CD14-positive monocyte (primary cell): ENCODE results near the gene DES. TPM values are rescaled to one million over a fixed set of nuclear protein-coding genes. Genes with fewer than 3 reads are reported as not detected.
A peak's percentile ranks its signal among the peaks of the same experiment; 100 is the strongest.

Source experiments
- DNase-seq, 3 donors: peaks; one replicate each; pipeline ENCODE4 v3.0.0-alpha.2; 2011 to 2022
- H2AFZ ChIP-seq: 2 replicates; pipeline ENCODE4 v1.6.0; 2012; ENCODE audit warnings: mild to moderate bottlenecking, low read depth, low read length, inconsistent platforms; ENCODE audit not compliant: insufficient read depth, poor library complexity, severe bottlenecking
- H3K27ac ChIP-seq, 2 donors: 1 replicate in 1 of 2; 2 replicates in 1 of 2; pipeline ENCODE4 v1.5.1; 2012 to 2013; ENCODE audit warnings: low read length in 2 of 2, control low read depth in 1 of 2, inconsistent platforms in 1 of 2, low read depth in 1 of 2, mild to moderate bottlenecking in 1 of 2
- H3K27me3 ChIP-seq, 2 donors: one replicate each; pipeline versions ENCODE4 v1.6.0 to v1.6.1; 2011 to 2013; ENCODE audit warnings: low read length in 2 of 2; ENCODE audit not compliant: control insufficient read depth in 2 of 2, insufficient read depth in 2 of 2
- H3K36me3 ChIP-seq, 2 donors: replicated peaks in 1 of 2; 1 replicate in 1 of 2; 2 replicates in 1 of 2; pipeline versions ENCODE4 v1.5.1 to v1.6.1; 2012 to 2013; ENCODE audit warnings: low read length in 2 of 2, control low read depth in 1 of 2, inconsistent platforms in 1 of 2, mild to moderate bottlenecking in 1 of 2; ENCODE audit not compliant: insufficient read depth in 2 of 2, control insufficient read depth in 1 of 2
- H3K4me1 ChIP-seq, 2 donors: 1 replicate in 1 of 2; 2 replicates in 1 of 2; pipeline versions ENCODE4 v1.5.1 to v1.6.1; 2012 to 2013; ENCODE audit warnings: low read length in 2 of 2, control low read depth in 1 of 2, inconsistent platforms in 1 of 2, mild to moderate bottlenecking in 1 of 2, moderate library complexity in 1 of 2; ENCODE audit not compliant: insufficient read depth in 2 of 2, control insufficient read depth in 1 of 2
- H3K4me2 ChIP-seq: replicated peaks from 2 replicates; pipeline ENCODE3; 2012; ENCODE audit warnings: low read length, moderate library complexity, mild to moderate bottlenecking; ENCODE audit not compliant: poor library complexity, severe bottlenecking; ENCODE audit errors: extremely low read depth
- H3K4me3 ChIP-seq, 3 experiments: fragments of 200-600 bp in 1 of 3; sonication (generic) in 1 of 3; replicated peaks in 1 of 3; 1 replicate in 2 of 3; 2 replicates in 1 of 3; pipeline ENCODE4 v1.5.1; 2011 to 2013; ENCODE audit warnings: low read length in 3 of 3, mild to moderate bottlenecking in 3 of 3, control low read depth in 2 of 3, low read depth in 2 of 3, inconsistent platforms in 1 of 3, moderate library complexity in 1 of 3
- H3K79me2 ChIP-seq: 2 replicates; pipeline ENCODE4 v1.6.0; 2012; ENCODE audit warnings: mild to moderate bottlenecking, control low read depth, inconsistent platforms, low read length, moderate library complexity; ENCODE audit not compliant: insufficient read depth
- H3K9ac ChIP-seq: 2 replicates; pipeline ENCODE4 v1.6.0; 2017; ENCODE audit warnings: low read length, mild to moderate bottlenecking; ENCODE audit not compliant: insufficient read depth, poor library complexity, severe bottlenecking
- H3K9me3 ChIP-seq, 2 donors: replicated peaks in 1 of 2; 1 replicate in 1 of 2; 2 replicates in 1 of 2; pipeline versions ENCODE4 v1.5.1 to v1.6.1; 2012 to 2013; ENCODE audit warnings: low read length in 2 of 2, control low read depth in 1 of 2; ENCODE audit not compliant: control insufficient read depth in 1 of 2, insufficient read depth in 1 of 2
- H4K20me1 ChIP-seq: 2 replicates; pipeline ENCODE4 v1.6.0; 2012; ENCODE audit warnings: mild to moderate bottlenecking, low read length, control low read depth, moderate library complexity; ENCODE audit not compliant: insufficient read depth
- H3K27ac Mint-ChIP-seq, 7 donors: one replicate each; pipeline ENCODE4 v1.8.0; 2020; ENCODE audit warnings: mild to moderate bottlenecking in 7 of 7, mixed read lengths in 7 of 7, moderate library complexity in 6 of 7, inconsistent platforms in 2 of 7
- H3K27me3 Mint-ChIP-seq, 3 donors: one replicate each; pipeline ENCODE4 v1.8.0; 2021 to 2022; ENCODE audit warnings: low read depth in 3 of 3, mild to moderate bottlenecking in 3 of 3, mixed read lengths in 3 of 3, moderate library complexity in 3 of 3, inconsistent platforms in 1 of 3
- H3K36me3 Mint-ChIP-seq, 2 donors: one replicate each; pipeline ENCODE4 v1.8.0; 2020; ENCODE audit warnings: mixed read lengths in 2 of 2, inconsistent platforms in 1 of 2, mild to moderate bottlenecking in 1 of 2
- H3K4me1 Mint-ChIP-seq: one replicate; pipeline ENCODE4 v1.8.0; 2020; ENCODE audit warnings: mild to moderate bottlenecking, mixed read lengths
- H3K4me3 Mint-ChIP-seq, 2 donors: one replicate each; pipeline ENCODE4 v1.8.0; 2020; ENCODE audit warnings: mild to moderate bottlenecking in 2 of 2, mixed read lengths in 2 of 2, moderate library complexity in 1 of 2
- H3K9me3 Mint-ChIP-seq, 7 donors: one replicate each; pipeline ENCODE4 v1.8.0; 2020 to 2022; ENCODE audit warnings: mixed read lengths in 7 of 7, mild to moderate bottlenecking in 6 of 7, moderate library complexity in 6 of 7, inconsistent platforms in 2 of 7
- WGBS: methylation state at CpG from one replicate; pipeline ENCODE4 v1.1.5; 2013; ENCODE audit warnings: missing lambda C conversion rate; ENCODE audit not compliant: insufficient coverage; 5-methylcytosine and 5-hydroxymethylcytosine counted together
- intact Hi-C, 2 donors: fragments of 100-400 bp; cut with micrococcal nuclease; formaldehyde crosslinking; loops; one replicate each; pipeline versions ENCODE4 v1.15.0 to v1.15.1; 2023
- polyA plus RNA-seq, 3 donors: library from polyadenylated mRNA; depleted of rRNA in 1 of 3; unstranded in 2 of 3; stranded (reverse) in 1 of 3; fragments of 300-500 nt in 2 of 3; fragments of >200 nt in 1 of 3; fragmentation: Illumina TruSeq in 2 of 3; gene quantifications; 1 replicate in 2 of 3; 2 replicates in 1 of 3; pipeline ENCODE4 v1.2.3, GENCODE V29; 2012 to 2021
- TF ChIP-seq, protein P1 (sequence below): fragments of 200-600 bp; IDR thresholded peaks from one replicate; pipeline ENCODE4 v1.8.0; 2022; ENCODE audit warnings: antibody characterized with exemption, mild to moderate bottlenecking

Gene DES
- polyA plus RNA-seq, 3 donors = 2.4 to 4.0 (median 2.4) TPM

DNA sequence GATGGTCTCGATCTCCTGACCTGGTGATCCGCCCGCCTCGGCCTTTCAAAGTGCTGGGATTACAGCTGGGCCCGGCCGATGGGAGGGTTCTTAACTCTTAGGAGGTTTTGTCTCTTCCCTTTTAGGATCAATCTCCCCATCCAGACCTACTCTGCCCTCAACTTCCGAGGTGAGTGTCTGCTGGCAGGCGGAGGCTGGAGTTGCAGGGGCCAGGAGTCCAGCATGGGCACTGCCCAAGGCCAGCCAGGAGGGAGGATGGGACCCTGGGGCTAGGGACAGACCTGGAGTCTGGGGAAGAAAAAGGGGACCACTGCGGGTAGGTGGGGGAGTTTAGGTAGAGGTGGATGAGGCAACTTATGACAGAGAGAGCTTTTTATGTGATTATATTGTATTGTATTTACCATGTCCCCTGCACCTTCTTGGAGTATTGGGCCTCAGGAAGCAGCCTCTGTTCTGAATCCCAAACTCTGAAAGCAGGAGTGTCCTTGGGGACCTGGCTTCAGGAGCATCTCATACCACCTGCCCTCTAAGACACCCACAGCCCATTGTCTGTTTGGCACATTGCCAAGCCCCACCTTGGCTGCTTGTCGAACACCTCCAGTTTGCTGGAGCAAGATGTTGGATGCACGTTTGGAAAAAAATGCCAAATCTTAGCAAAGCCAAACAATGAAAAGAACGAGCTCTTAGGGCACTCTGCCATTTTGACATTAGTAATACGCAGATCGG lies 5.6 kb downstream of the DES start:
- WGBS = 86% methylated on average over 5 of the region's 14 CpGs
- Mint-ChIP-seq H3K4me3 (no peak overlapping the region), H3K4me1 (peaks cover 14% of the 10 kb centered on the region), H3K36me3 (no peaks in the 10 kb centered on the region), H3K27ac (peak overlapping the region in 1 of 7 donors; percentile 66), H3K27me3 (peaks cover 41 to 52% (median 50%) of the 10 kb centered on the region in 3 donors), H3K9me3 (peaks cover 0 to 2% (median under 1%) of the 10 kb centered on the region in 7 donors)
- no peak for DNase-seq
- Histone ChIP-seq H3K36me3 (no peaks in the 10 kb centered on the region), H3K4me3 (no peak overlapping the region), H3K9me3 (no peaks in the 10 kb centered on the region), H4K20me1 (no peaks in the 10 kb centered on the region), H3K9ac (no peak overlapping the region), H3K27ac (no peak overlapping the region), H3K79me2 (no peaks in the 10 kb centered on the region), H3K4me2 (no peak overlapping the region), H3K4me1 (peaks cover 15 to 16% of the 10 kb centered on the region in 2 donors), H2AFZ (no peak overlapping the region), H3K27me3 (peaks cover 1 to 15% of the 10 kb centered on the region in 2 donors)
- intact Hi-C loops = loop anchor here in 1 of 2 donors (10.0 kb wide), 1 partner anchor 191 kb away; no protein-coding TSS in a partner anchor
- TF ChIP-seq, protein P1, sequence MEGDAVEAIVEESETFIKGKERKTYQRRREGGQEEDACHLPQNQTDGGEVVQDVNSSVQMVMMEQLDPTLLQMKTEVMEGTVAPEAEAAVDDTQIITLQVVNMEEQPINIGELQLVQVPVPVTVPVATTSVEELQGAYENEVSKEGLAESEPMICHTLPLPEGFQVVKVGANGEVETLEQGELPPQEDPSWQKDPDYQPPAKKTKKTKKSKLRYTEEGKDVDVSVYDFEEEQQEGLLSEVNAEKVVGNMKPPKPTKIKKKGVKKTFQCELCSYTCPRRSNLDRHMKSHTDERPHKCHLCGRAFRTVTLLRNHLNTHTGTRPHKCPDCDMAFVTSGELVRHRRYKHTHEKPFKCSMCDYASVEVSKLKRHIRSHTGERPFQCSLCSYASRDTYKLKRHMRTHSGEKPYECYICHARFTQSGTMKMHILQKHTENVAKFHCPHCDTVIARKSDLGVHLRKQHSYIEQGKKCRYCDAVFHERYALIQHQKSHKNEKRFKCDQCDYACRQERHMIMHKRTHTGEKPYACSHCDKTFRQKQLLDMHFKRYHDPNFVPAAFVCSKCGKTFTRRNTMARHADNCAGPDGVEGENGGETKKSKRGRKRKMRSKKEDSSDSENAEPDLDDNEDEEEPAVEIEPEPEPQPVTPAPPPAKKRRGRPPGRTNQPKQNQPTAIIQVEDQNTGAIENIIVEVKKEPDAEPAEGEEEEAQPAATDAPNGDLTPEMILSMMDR = no peak

DNA sequence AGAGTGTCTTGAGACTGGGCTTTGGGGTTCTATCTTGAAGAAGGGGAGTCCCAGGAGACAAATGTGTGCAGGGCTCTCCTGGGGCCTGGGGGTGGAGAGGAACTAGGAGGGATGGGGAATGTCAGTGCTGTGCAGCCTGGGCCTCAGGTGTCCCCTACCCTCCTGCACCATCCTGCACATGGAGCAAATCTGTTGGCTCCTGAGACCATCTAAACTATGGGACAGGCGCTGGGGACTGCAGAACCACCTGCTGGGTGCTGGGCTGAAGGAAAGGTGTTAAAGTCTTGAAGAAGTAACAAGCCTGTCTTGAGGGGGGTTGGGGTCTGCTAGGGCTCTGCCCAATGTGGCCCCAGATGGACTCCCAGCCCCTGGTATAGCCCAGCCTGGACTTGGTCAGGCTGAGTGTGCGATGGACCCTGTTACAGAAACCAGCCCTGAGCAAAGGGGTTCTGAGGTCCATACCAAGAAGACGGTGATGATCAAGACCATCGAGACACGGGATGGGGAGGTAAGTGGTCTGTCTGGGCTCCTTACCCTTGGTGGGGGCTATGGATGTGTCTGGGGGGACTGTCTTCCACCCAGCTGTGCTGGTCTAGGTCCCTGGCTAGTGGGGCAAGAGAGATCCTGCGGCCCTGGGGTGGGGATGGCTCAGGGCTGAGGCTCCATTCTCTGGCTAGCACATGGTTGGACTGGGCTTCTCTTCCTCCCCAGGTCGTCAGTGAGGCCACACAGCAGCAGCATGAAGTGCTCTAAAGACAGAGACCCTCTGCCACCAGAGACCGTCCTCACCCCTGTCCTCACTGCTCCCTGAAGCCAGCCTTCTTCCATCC lies 7.3 kb downstream of the DES start:
- Histone ChIP-seq H3K4me2 (no peak overlapping the region), H3K4me3 (no peak overlapping the region), H3K36me3 (no peaks in the 10 kb centered on the region), H2AFZ (no peak overlapping the region), H3K27me3 (peaks cover 0 to 2% of the 10 kb centered on the region in 2 donors), H3K27ac (no peak overlapping the region), H3K4me1 (no peaks in the 10 kb centered on the region), H3K9ac (no peak overlapping the region), H3K79me2 (no peaks in the 10 kb centered on the region), H4K20me1 (no peaks in the 10 kb centered on the region), H3K9me3 (no peaks in the 10 kb centered on the region)
- no peak overlapping the region for H3K4me3 Mint-ChIP-seq
- H3K4me1 Mint-ChIP-seq = no peaks in the 10 kb centered on the region
- intact Hi-C loops = loop anchor here in 1 of 2 donors (10.0 kb wide), 1 partner anchor 189 kb away; no protein-coding TSS in a partner anchor
- H3K36me3 Mint-ChIP-seq = no peaks in the 10 kb centered on the region
- peak overlapping the region in 1 of 7 donors; percentile 50 for H3K27ac Mint-ChIP-seq
- TF ChIP-seq, protein P1 = no peak
- no peak for DNase-seq
- H3K9me3 Mint-ChIP-seq = peaks cover 0 to 2% (median 0%) of the 10 kb centered on the region in 7 donors
- 93% methylated on average over 7 of the region's 8 CpGs for WGBS
- peaks cover 30 to 43% (median 36%) of the 10 kb centered on the region in 3 donors for H3K27me3 Mint-ChIP-seq
